ENCODE data around the gene WDTC1.

- TF ChIP-seq CEBPB (IDR thresholded peaks at IDR 0.05): no peak
- no peak for TF ChIP-seq ELK1 (IDR thresholded peaks at IDR 0.05; ENCODE audit: low read depth, low read length)
- no peak for TF ChIP-seq MAX (IDR thresholded peaks at IDR 0.05)
- no peak for TF ChIP-seq HMGXB4 (CRISPR knock-in tag; IDR thresholded peaks at IDR 0.05; ENCODE audit: borderline replicate concordance)
- TF ChIP-seq POLR2A (IDR thresholded peaks at IDR 0.05; ENCODE audit: low read length): no peak
- no peak for TF ChIP-seq MAFK (IDR thresholded peaks at IDR 0.05; ENCODE audit: partially characterized antibody)
These were observed 93.5 kb downstream of the WDTC1 start for GRCh38 chr1:27327964-27328363.

Measured in A549 (cell line).